Measurements from ENCODE around the gene ELF4.

DNA sequence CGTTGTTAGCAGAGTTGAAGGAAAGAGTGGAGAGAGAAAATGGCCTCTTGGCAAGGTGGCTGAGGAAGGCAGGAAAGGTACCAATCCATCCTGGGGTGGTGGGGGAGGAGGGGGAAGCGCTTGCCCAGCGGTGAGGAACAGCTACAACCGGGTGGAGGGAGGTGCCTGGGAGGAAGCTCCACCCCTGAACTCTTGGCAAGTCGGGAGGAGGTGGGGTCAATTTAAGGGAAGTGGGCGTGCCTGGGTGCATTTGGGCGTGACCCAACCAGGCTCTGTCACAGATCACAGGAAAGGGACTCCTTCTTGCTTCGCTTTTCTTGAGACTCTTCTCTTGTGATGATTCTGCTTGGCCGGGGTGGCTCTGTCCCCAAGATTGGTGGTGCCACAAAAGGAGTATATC lies 86.2 kb downstream of the ELF4 start:
- TF ChIP-seq CTCF (IDR thresholded peaks at IDR 0.05) (no peak), POLR2AphosphoS5 (IDR thresholded peaks at IDR 0.05) (no peak)

All from prostate gland (tissue), 2 donors.